OCI-LY3 (cell line): ENCODE data around the gene TTC8.

ENCODE experiments used
- H2AFZ ChIP-seq: fragments of 200-600, 300-600 bp; shearing (Covaris generic); 2 replicates; pipeline ENCODE4 v1.6.0; 2014; ENCODE audit warnings: antibody characterized with exemption, low read depth, low read length
- H3K27ac ChIP-seq: fragments of 200-600, 300-600 bp; sonication (generic); 2 replicates; pipeline ENCODE4 v1.5.1; 2014; ENCODE audit warnings: mild to moderate bottlenecking, low read length, moderate library complexity, mixed read lengths
- H3K27me3 ChIP-seq: fragments of 200-600, 300-600 bp; sonication (generic); 2 replicates; pipeline ENCODE4 v1.6.1; 2014; ENCODE audit warnings: low read depth, low read length, mixed read lengths
- H3K36me3 ChIP-seq: fragments of 200-600, 300-600 bp; sonication (generic); replicated peaks from 2 replicates; pipeline ENCODE3; 2014; ENCODE audit warnings: low read depth, low read length, mixed read lengths
- H3K4me1 ChIP-seq: fragments of 300-600, 200-600 bp; sonication (generic); 2 replicates; pipeline ENCODE4 v1.6.1; 2014; ENCODE audit warnings: low read length, mixed read lengths
- H3K4me2 ChIP-seq: fragments of 200-600, 300-600 bp; sonication (generic); 2 replicates; pipeline ENCODE4 v1.6.1; 2014; ENCODE audit warnings: low read length, mixed read lengths
- H3K4me3 ChIP-seq: fragments of 300-600, 200-600 bp; sonication (generic); 2 replicates; pipeline ENCODE4 v1.5.1; 2014; ENCODE audit warnings: antibody characterized with exemption, mild to moderate bottlenecking, low read length, moderate library complexity
- H3K79me2 ChIP-seq: fragments of 300-600, 200-600 bp; shearing (Covaris generic); 2 replicates; pipeline ENCODE4 v1.6.1; 2014; ENCODE audit warnings: mild to moderate bottlenecking, low read length, mixed read lengths
- H3K9ac ChIP-seq: fragments of 300-600, 200-600 bp; shearing (Covaris generic); 2 replicates; pipeline ENCODE4 v1.6.0; 2014; ENCODE audit warnings: mild to moderate bottlenecking, low read length, moderate library complexity
- H3K9me3 ChIP-seq: fragments of 200-600, 300-600 bp; shearing (Covaris generic); 2 replicates; pipeline ENCODE4 v1.6.1; 2014; ENCODE audit warnings: low read length, mixed read lengths; ENCODE audit not compliant: insufficient read depth
- H4K20me1 ChIP-seq: fragments of 200-600, 300-600 bp; sonication (generic); 2 replicates; pipeline ENCODE4 v1.6.1; 2016; ENCODE audit warnings: low read length, mixed read lengths; ENCODE audit not compliant: insufficient read depth
- CTCF ChIP-seq: fragments of 200-600, 300-600 bp; sonication (generic); IDR thresholded peaks from 2 replicates; pipeline ENCODE4 v1.5.1; 2014; ENCODE audit warnings: antibody characterized with exemption, low read length, low read depth
- EZH2phosphoT487 ChIP-seq: fragments of 200-600 bp; shearing (Covaris generic); IDR thresholded peaks from 2 replicates; pipeline ENCODE4 v1.6.1; 2018; ENCODE audit warnings: antibody characterized with exemption, mixed run types, low read depth

Gene TTC8

GRCh38 chr14:88901991-88902390, 77.5 kb downstream of the TTC8 start:
- no peaks in the 10 kb centered on the region for H4K20me1 ChIP-seq
- TF ChIP-seq CTCF (no peak), EZH2phosphoT487 (no peak)

DNA sequence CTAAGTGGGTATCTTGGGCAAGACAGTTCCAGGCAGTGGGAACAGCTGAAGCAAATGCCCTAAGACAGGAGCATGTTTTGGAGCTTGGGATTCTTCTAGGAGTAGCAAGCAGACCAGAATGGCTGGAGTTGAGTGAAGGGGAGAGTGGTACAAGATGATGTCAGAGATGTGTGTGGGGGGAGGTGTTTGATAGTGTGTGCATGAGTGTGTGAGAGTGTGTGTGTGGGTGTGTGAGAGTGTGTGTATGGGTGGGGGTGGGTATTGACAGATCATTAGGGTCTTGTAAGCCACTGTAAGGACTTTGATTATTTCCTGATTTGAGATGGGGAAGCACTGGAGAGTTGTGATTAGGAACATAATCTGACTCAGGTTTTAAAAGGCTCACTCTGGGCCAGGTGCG, 78.4 kb downstream of the TTC8 start:
- Histone ChIP-seq H3K27ac (no peak overlapping the region), H3K4me3 (no peak overlapping the region)

More at GRCh38 chr14:88901991-88902390, 77.5 kb downstream of the TTC8 start:
- H3K9ac ChIP-seq, result no peak overlapping the region
- H3K9me3 ChIP-seq, result no peaks in the 10 kb centered on the region
- no peak overlapping the region for H3K27ac ChIP-seq
- no peak overlapping the region for H2AFZ ChIP-seq
- no peaks in the 10 kb centered on the region for H3K79me2 ChIP-seq
- no peak overlapping the region for H3K4me3 ChIP-seq
- H3K36me3 ChIP-seq, result no peaks in the 10 kb centered on the region
- no peaks in the 10 kb centered on the region for H3K4me1 ChIP-seq
- no peak overlapping the region for H3K4me2 ChIP-seq
- no peaks in the 10 kb centered on the region for H3K27me3 ChIP-seq

GRCh38 chr14:88904206-88904647, 79.8 kb downstream of the TTC8 start:
- Histone ChIP-seq H3K9ac (no peak overlapping the region), H2AFZ (no peak overlapping the region), H3K4me2 (no peak overlapping the region), H3K79me2 (no peaks in the 10 kb centered on the region), H4K20me1 (no peaks in the 10 kb centered on the region), H3K4me1 (no peaks in the 10 kb centered on the region), H3K27ac (no peak overlapping the region), H3K4me3 (no peak overlapping the region), H3K36me3 (no peaks in the 10 kb centered on the region), H3K9me3 (no peaks in the 10 kb centered on the region), H3K27me3 (no peaks in the 10 kb centered on the region)
- TF ChIP-seq EZH2phosphoT487 (no peak), CTCF (no peak)

More for the DNA sequence above, 78.4 kb downstream of the TTC8 start:
- no peaks in the 10 kb centered on the region for H3K79me2 ChIP-seq
- TF ChIP-seq EZH2phosphoT487 (no peak), CTCF (no peak)
- no peaks in the 10 kb centered on the region for H3K4me1 ChIP-seq
- no peak overlapping the region for H3K4me2 ChIP-seq
- no peaks in the 10 kb centered on the region for H4K20me1 ChIP-seq
- no peak overlapping the region for H2AFZ ChIP-seq
- H3K9ac ChIP-seq, result no peak overlapping the region
- H3K9me3 ChIP-seq, result no peaks in the 10 kb centered on the region
- H3K36me3 ChIP-seq, result no peaks in the 10 kb centered on the region
- H3K27me3 ChIP-seq, result no peaks in the 10 kb centered on the region

GRCh38 chr14:88904864-88905263, 80.4 kb downstream of the TTC8 start:
- Histone ChIP-seq H3K27ac (no peak overlapping the region), H4K20me1 (no peaks in the 10 kb centered on the region)
- no peak for TF ChIP-seq EZH2phosphoT487
- no peak for TF ChIP-seq CTCF

More at GRCh38 chr14:88904864-88905263, 80.4 kb downstream of the TTC8 start:
- no peak overlapping the region for H3K4me2 ChIP-seq
- H2AFZ ChIP-seq, result no peak overlapping the region
- no peak overlapping the region for H3K9ac ChIP-seq
- no peaks in the 10 kb centered on the region for H3K36me3 ChIP-seq
- no peak overlapping the region for H3K4me3 ChIP-seq
- H3K9me3 ChIP-seq, result no peaks in the 10 kb centered on the region
- H3K4me1 ChIP-seq, result no peaks in the 10 kb centered on the region
- no peaks in the 10 kb centered on the region for H3K27me3 ChIP-seq
- H3K79me2 ChIP-seq, result no peaks in the 10 kb centered on the region
